Metanephros (tissue), 2 donors: Measurements from ENCODE around the gene PLEKHG5. TPM values are rescaled to one million over a fixed set of nuclear protein-coding genes. Genes with fewer than 3 reads are reported as not detected.

Experiments
- small RNA-seq: library from RNA; depleted of rRNA; stranded (forward); fragments of <200 nt; gene quantifications from one replicate; pipeline ENCODE3, GENCODE V24; 2014; ENCODE audit warnings: low replicate concordance
- total RNA-seq: library from RNA; depleted of rRNA; stranded (reverse); fragments of >200 nt; gene quantifications from one replicate; pipeline ENCODE4 v1.2.3, GENCODE V29; 2014

The PLEKHG5 gene
- total RNA-seq = 24.2 TPM

GRCh38 chr1:6491480-6491962 lies at the start of gene PLEKHG5:
PLEKHG5 (minus strand) TSS chr1:6491667; CDS start chr1:6477571, 14,096 bp downstream.

GRCh38 chr1:6466023-6466422 lies 25.4 kb downstream of the PLEKHG5 start, which contains the start of gene TNFRSF25:
TNFRSF25 (minus strand) TSS chr1:6466173; CDS start chr1:6466107, 66 bp downstream.

GRCh38 chr1:6424619-6425593 lies 66.6 kb downstream of the PLEKHG5 start, which contains the start of gene ESPN:
ESPN (plus strand) TSS chr1:6424776; CDS start chr1:6424956, 180 bp downstream.

GRCh38 chr1:6419804-6420453 lies 71.5 kb downstream of the PLEKHG5 start, which contains the start of gene HES2:
HES2 (minus strand) TSS chr1:6419919; CDS start chr1:6419820, 99 bp downstream.

Small RNAs within 50 kb of the gene (small RNA-seq; reads per million reads assigned to genes)
- gene MIR4252 (not detected), gene RNU6-731P (not detected)

Other genes starting within 250 kb of the PLEKHG5 start
- gene HES3, start 247.5 kb downstream of the PLEKHG5 start, total RNA-seq = not detected
- gene GPR153, start 230.6 kb downstream of the PLEKHG5 start, total RNA-seq = 6.2 TPM
- 13.5 TPM for gene ACOT7, start 97.9 kb downstream of the PLEKHG5 start, total RNA-seq
- gene HES2, start 71.7 kb downstream of the PLEKHG5 start, total RNA-seq = 0.35 TPM
- 9.3 TPM for gene ESPN, start 66.9 kb downstream of the PLEKHG5 start, total RNA-seq
- gene TNFRSF25, start 25.5 kb downstream of the PLEKHG5 start, total RNA-seq = 19.4 TPM
- 27.9 TPM for gene NOL9, start 62.8 kb upstream of the PLEKHG5 start, total RNA-seq
- gene TAS1R1, start 63.6 kb upstream of the PLEKHG5 start, total RNA-seq = 0.53 TPM
- gene ZBTB48, start 88.3 kb upstream of the PLEKHG5 start, total RNA-seq = 38.9 TPM
- gene KLHL21, start 111.2 kb upstream of the PLEKHG5 start, total RNA-seq = 37.8 TPM
- 23.0 TPM for gene PHF13, start 122.1 kb upstream of the PLEKHG5 start, total RNA-seq
- gene THAP3, start 133.2 kb upstream of the PLEKHG5 start, total RNA-seq = 37.8 TPM
- 47.0 TPM for gene DNAJC11, start 210.1 kb upstream of the PLEKHG5 start, total RNA-seq